Prostate gland (tissue), 2 donors: ENCODE results near the gene PODXL. TPM values are rescaled to one million over a fixed set of nuclear protein-coding genes. Genes with fewer than 3 reads are reported as not detected.
"Not testable (repeated sequence)": the region's sequence is repeated elsewhere in the genome, so short reads cannot be mapped to it uniquely, and the experiment has no call there.

Experiments
- DNase-seq: peaks from one replicate; pipeline ENCODE4 v3.0.0-alpha.2; 2019; ENCODE audit warnings: low spot score
- H3K27ac ChIP-seq, 2 donors: fragments of 200-600 bp; sonication (generic); 2 replicates each; pipeline ENCODE4 v1.5.1; 2017 to 2019
- H3K27me3 ChIP-seq: fragments of 200-600 bp; sonication (generic); replicated peaks from 2 replicates; pipeline ENCODE4 v1.5.1; 2019; ENCODE audit not compliant: insufficient read depth
- H3K36me3 ChIP-seq, 2 donors: fragments of 200-600 bp; sonication (generic); 1 replicate in 1 of 2; 2 replicates in 1 of 2; pipeline versions ENCODE4 v1.5.1 to v1.8.1; 2017 to 2019
- H3K4me1 ChIP-seq: fragments of 200-600 bp; sonication (generic); replicated peaks from 2 replicates; pipeline ENCODE4 v1.5.1; 2019
- H3K4me3 ChIP-seq, 2 donors: fragments of 200-600 bp; sonication (generic); 2 replicates each; pipeline ENCODE4 v1.5.1; 2017 to 2019
- H3K9me3 ChIP-seq: fragments of 200-600 bp; sonication (generic); 2 replicates; pipeline ENCODE4 v1.5.1; 2017
- CTCF ChIP-seq, 4 experiments: fragments of 200-600 bp in 2 of 4; fragments of 450-650 bp in 2 of 4; sonication (generic) in 2 of 4; IDR thresholded peaks; 1 replicate in 3 of 4; 2 replicates in 1 of 4; pipeline ENCODE4 v1.5.1; 2016 to 2019; ENCODE audit warnings: antibody characterized with exemption in 4 of 4, mild to moderate bottlenecking in 2 of 4, moderate library complexity in 2 of 4
- POLR2A ChIP-seq: fragments of 450-650 bp; IDR thresholded peaks from one replicate; pipeline ENCODE4 v1.6.1; 2016; ENCODE audit warnings: antibody characterized with exemption, mild to moderate bottlenecking
- POLR2AphosphoS5 ChIP-seq: sonication (generic); formaldehyde crosslinking; IDR thresholded peaks from one replicate; pipeline ENCODE4 v1.6.1; 2017; ENCODE audit warnings: antibody characterized with exemption
- WGBS: methylation state at CpG from one replicate; pipeline ENCODE4 v1.1.5; 2018; 5-methylcytosine and 5-hydroxymethylcytosine counted together
- intact Hi-C: fragments of 100-400 bp; cut with DNase I; formaldehyde crosslinking; loops from one replicate; pipeline ENCODE4 v1.14.2; 2022
- total RNA-seq, 2 donors: library from RNA; depleted of rRNA; stranded (reverse); fragments of >200 nt; gene quantifications; one replicate each; pipeline ENCODE4 v1.1.0, GENCODE V29; 2016

PODXL gene
- total RNA-seq, 2 donors from 2014 or later = 17.7 to 19.4 TPM

GRCh38 chr7:131517218-131517923 is 39.1 kb downstream of the PODXL start:
- Histone ChIP-seq H3K36me3 (no peaks in the 10 kb centered on the region), H3K9me3 (no peaks in the 10 kb centered on the region), H3K4me3 (no peak overlapping the region), H3K4me1 (no peaks in the 10 kb centered on the region), H3K27me3 (no peaks in the 10 kb centered on the region), H3K27ac (no peak overlapping the region)
- TF ChIP-seq POLR2AphosphoS5 (no peak), POLR2A (no peak), CTCF (IDR thresholded peaks at IDR 0.05) (no peak)
- DNase-seq = no peak
- 89% methylated on average over 19 of the region's 19 CpGs for WGBS
- intact Hi-C loops = no loop called here

- H3K4me3 ChIP-seq, H3K4me1 ChIP-seq, H3K27ac ChIP-seq, DNase-seq, intact Hi-C loops, H3K27me3 ChIP-seq, H3K9me3 ChIP-seq, H3K36me3 ChIP-seq: not testable (repeated sequence)
- WGBS = 93% methylated on average over 7 of the region's 7 CpGs
These were observed 41.0 kb downstream of the PODXL start for GRCh38 chr7:131515471-131515870.

- 38% methylated on average over 11 of the region's 11 CpGs for WGBS
- no peak overlapping the region for H3K27ac ChIP-seq
These were observed 43.0 kb downstream of the PODXL start for GRCh38 chr7:131513245-131514061.

GRCh38 chr7:131511774-131512535 is 44.5 kb downstream of the PODXL start:
- no peaks in the 10 kb centered on the region for H3K36me3 ChIP-seq
- no peaks in the 10 kb centered on the region for H3K27me3 ChIP-seq
- no peak overlapping the region for H3K4me3 ChIP-seq
- WGBS = 77% methylated on average over 15 of the region's 15 CpGs
- no peak for TF ChIP-seq POLR2AphosphoS5
- no peaks in the 10 kb centered on the region for H3K9me3 ChIP-seq
- no peak overlapping the region for H3K27ac ChIP-seq
- H3K4me1 ChIP-seq = no peaks in the 10 kb centered on the region
- intact Hi-C loops = no loop called here
- DNase-seq = no peak

More at GRCh38 chr7:131513245-131514061, 43.0 kb downstream of the PODXL start:
- DNase-seq = peak; percentile 72
- no peaks in the 10 kb centered on the region for H3K9me3 ChIP-seq
- H3K4me1 ChIP-seq = no peaks in the 10 kb centered on the region
- TF ChIP-seq CTCF (IDR thresholded peaks at IDR 0.05) (peak; percentile 59 to 92 (median 90)), POLR2AphosphoS5 (peak; percentile 76), POLR2A (no peak)
- no peaks in the 10 kb centered on the region for H3K36me3 ChIP-seq
- H3K27me3 ChIP-seq = no peaks in the 10 kb centered on the region
- no peak overlapping the region for H3K4me3 ChIP-seq
- intact Hi-C loops = no loop called here

GRCh38 chr7:131511071-131511470 is 45.4 kb downstream of the PODXL start:
- Histone ChIP-seq H3K9me3 (no peaks in the 10 kb centered on the region), H3K27me3 (no peaks in the 10 kb centered on the region), H3K27ac (no peak overlapping the region), H3K36me3 (no peaks in the 10 kb centered on the region), H3K4me1 (no peaks in the 10 kb centered on the region), H3K4me3 (no peak overlapping the region)
- DNase-seq = no peak
- intact Hi-C loops = no loop called here
- WGBS = 79% methylated on average over 8 of the region's 9 CpGs
- TF ChIP-seq POLR2A (no peak), POLR2AphosphoS5 (no peak), CTCF (IDR thresholded peaks at IDR 0.05) (no peak)
